HG03378 (cell line): Measurements from ENCODE around the gene WDR4.
"Not testable (repeated sequence)": the region's sequence is repeated elsewhere in the genome, so short reads cannot be mapped to it uniquely, and the experiment has no call there.

ENCODE experiments used
- ATAC-seq: cut with Tn5 transposase; IDR thresholded peaks from one replicate; pipeline ENCODE4 v1.9.1; 2021; ENCODE audit warnings: mild to moderate bottlenecking, moderate library complexity; ENCODE audit not compliant: unreplicated experiment

Gene WDR4

GRCh38 chr21:42880352-42880751, 1.0 kb upstream of the WDR4 start:
- no peak for ATAC-seq

- ATAC-seq, result no peak
Measured at GRCh38 chr21:42878678-42878992, 704 bp downstream of the WDR4 start.

- ATAC-seq, result not testable (repeated sequence)
Measured at GRCh38 chr21:42875811-42876210, 3.5 kb downstream of the WDR4 start.

GRCh38 chr21:42873096-42873495, 6.2 kb downstream of the WDR4 start:
- no peak for ATAC-seq

GRCh38 chr21:42868196-42868595, 11.1 kb downstream of the WDR4 start:
- ATAC-seq, result no peak

- ATAC-seq, result no peak
Measured at GRCh38 chr21:42865776-42866160, 13.6 kb downstream of the WDR4 start.

GRCh38 chr21:42864815-42865775, 14.2 kb downstream of the WDR4 start:
- ATAC-seq, result no peak

GRCh38 chr21:42864286-42864685, 15.1 kb downstream of the WDR4 start:
- ATAC-seq, result no peak

- no peak for ATAC-seq
Measured at GRCh38 chr21:42863504-42863870, 15.9 kb downstream of the WDR4 start.

GRCh38 chr21:42862774-42863503, 16.4 kb downstream of the WDR4 start:
- no peak for ATAC-seq

- ATAC-seq, result no peak
Measured at GRCh38 chr21:42861848-42862400, 17.4 kb downstream of the WDR4 start.

GRCh38 chr21:42861311-42861847, 18.0 kb downstream of the WDR4 start:
- ATAC-seq, result no peak

GRCh38 chr21:42860345-42860744, 19.0 kb downstream of the WDR4 start:
- no peak for ATAC-seq

- no peak for ATAC-seq
Measured at GRCh38 chr21:42859891-42860230, 19.5 kb downstream of the WDR4 start.

- ATAC-seq, result no peak
Measured at GRCh38 chr21:42858957-42859890, 20.1 kb downstream of the WDR4 start.

- ATAC-seq, result no peak
Measured at GRCh38 chr21:42858185-42858847, 21.0 kb downstream of the WDR4 start.

- no peak for ATAC-seq
Measured at GRCh38 chr21:42857216-42857615, 22.1 kb downstream of the WDR4 start.

- ATAC-seq, result no peak
Measured at GRCh38 chr21:42855937-42856335, 23.4 kb downstream of the WDR4 start.

- no peak for ATAC-seq
Measured at GRCh38 chr21:42855171-42855936, 24.0 kb downstream of the WDR4 start.
